Muscle of arm (tissue), 12 donors: ENCODE data around the gene KIRREL3. TPM values are rescaled to one million over a fixed set of nuclear protein-coding genes. Genes with fewer than 3 reads are reported as not detected.

Source experiments
- DNase-seq: peaks from one replicate; pipeline ENCODE4 v3.0.0-alpha.2; 2013
- polyA plus RNA-seq, 12 donors: library from polyadenylated mRNA; unstranded; fragments of 120-200 nt; gene quantifications; one replicate each; pipeline ENCODE4 v1.2.1, GENCODE V29; 2013; ENCODE audit not compliant: insufficient read length in 12 of 12

Gene KIRREL3
- polyA plus RNA-seq, 12 donors, result 0.43 to 2.4 (median 1.0) TPM; not detected in 2

DNA sequence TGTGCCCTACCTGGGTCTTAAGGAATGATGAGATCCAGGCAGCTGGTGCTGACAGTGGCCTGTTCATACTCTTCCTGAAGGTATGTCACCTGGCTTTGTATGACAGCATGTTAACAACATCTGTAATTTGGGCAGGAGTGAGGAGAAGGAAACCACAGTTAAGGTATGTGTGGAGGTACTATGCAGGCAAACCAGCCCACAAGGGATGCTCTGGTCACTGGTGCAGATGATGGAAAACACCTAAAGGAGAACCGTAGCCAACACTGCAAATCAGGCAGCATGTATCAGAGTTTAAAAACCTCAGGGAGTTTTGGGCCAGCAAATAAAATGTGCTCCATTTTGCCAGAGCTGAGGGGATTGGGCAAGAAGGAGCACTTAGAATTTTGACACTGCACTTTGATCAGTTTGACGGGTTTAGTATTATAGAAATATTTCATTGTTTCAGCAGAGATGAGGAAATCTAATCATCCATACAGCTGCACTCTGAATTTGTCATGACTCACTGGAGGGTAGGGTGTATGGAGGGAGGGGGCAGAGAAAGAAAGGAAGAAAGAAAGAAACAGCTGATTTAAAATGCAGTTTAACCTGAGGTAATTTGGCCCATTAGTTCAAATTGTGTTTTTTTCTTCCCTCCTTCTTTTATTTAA, 260.9 kb downstream of the KIRREL3 start:
- no peak for DNase-seq

DNA sequence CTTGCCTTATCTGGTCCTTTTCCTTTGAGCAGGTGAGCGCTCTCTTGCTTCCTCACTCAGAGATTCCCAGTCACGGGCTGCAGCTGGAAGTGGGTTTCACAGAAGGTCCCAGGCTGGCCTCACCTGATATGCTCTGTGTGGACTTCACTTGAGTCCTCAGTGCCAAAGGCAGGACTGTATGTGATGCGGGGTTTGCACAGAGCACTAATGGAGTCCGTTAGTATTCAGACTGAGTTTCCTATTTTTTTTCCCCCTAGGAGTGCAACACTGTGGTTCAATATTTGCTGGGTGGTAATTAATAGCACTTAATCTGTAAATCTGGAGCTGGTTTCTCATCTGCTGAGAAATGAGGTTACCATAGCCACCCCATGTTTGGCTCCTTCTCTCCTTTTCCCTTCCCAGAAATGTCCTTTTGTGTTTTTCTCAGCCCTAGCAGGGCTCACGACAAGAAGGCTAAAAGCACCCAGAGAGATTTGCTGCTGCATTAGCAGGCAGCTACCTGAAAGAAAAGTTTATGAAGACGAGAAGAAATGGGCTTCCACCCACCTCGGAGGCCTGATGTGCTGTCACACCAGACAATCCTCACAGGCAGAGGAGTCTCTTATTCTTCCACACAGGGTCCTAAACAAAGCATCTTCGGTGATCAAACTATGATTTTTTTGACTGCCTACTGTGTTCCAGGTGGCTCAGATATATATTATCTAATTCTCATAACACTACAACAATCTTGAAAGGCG, 262.1 kb downstream of the KIRREL3 start:
- no peak for DNase-seq

DNA sequence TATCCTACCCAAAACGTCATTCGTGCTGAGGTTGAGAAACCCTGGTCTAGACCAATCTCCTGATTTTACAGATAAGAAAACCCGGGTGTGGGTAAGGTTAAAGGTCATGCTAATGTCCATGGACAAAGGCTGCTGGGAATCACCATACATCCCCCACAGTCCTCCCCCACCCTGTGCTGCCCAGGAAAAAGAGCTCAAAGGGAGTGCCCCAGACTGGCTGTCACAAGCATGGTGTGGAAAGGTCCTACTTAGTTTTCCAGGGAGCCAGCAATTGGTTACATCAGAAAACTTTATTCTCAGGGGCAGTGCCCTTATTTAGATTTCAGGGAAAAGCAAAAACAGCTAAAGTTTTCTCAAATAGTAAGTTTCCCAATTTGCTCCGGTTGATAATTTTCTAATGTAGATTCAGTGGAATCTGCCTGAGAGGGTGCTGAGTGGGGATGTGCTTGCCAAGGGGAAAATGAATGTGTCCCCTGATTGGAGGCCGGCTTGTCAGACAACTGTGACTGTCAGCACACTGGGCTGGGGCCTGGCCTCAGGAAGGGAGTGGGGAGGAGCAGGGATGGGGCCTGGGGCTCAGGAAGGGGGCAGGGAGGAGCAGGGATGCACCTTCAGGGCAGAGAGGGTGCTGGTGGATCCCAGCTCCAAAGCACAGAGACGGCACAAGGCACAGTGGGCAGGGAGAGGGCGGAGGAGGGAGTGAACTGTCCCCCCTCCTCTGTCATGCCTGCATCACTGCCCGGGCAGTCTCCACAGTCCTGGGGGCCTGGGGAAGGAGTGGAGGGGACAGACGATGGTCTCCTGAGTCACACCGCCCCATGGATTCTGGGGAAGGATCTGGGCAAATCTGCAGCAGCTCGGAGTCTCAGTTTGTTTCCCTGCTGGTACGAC, 263.6 kb downstream of the KIRREL3 start:
- DNase-seq, result no peak

DNA sequence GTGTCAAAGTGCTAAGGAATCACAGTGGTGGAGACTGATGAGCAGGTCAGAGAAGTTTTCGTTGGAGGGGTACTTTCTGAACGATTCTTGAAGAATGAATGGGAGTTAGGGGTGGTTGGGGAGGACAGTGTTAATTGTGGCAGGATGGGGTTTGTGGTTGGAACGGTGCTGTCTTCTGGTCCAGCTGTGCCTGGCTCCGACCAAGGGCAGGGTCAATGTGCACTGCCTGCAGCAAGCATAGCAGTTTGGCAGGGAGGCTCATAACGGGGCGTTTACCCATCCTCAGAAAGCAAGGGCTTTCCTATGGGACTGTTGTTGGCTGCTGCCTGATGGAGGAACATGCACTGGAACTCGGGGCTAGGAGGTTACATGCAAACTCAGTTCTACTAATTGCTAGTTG, 265.8 kb downstream of the KIRREL3 start:
- no peak for DNase-seq

DNA sequence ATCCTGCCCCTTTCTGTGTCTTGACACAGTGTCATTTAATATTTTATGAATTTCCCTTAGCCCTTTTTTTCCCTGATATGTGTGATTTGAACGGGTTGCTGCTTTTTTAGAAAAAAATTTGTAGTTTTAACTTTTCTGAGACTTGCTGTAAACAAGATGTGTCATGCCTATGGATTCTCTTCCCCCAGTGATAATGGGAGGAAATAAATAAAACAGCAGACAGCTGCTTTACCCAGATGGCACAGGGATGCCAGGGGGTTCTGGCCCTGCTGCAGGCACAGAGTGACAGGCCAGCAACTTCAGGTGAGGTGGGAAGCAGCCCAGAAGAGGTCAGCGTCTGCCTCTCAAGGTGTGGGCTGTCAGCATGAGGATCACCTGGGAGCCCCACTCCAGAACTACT, 266.9 kb downstream of the KIRREL3 start:
- no peak for DNase-seq

DNA sequence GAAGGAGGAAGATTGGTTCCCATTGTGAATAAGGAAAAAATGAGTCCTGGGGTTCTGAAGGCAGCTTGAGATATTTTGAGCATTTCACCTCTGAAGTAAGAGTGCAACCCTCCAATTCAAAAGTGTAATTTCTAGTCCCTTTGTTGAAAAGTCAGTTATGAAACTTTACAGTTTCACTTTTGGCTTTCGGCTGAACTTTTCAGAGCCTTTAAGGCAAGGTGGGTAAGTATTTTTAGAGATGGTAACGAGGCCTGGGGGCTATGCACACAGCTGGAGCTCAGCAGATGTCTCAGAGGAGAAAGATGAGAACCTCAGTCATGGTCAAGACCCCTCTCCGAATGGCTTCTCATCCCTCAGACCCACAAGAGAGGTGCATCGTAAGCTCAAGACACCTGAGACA, 267.6 kb downstream of the KIRREL3 start:
- DNase-seq, result no peak

DNA sequence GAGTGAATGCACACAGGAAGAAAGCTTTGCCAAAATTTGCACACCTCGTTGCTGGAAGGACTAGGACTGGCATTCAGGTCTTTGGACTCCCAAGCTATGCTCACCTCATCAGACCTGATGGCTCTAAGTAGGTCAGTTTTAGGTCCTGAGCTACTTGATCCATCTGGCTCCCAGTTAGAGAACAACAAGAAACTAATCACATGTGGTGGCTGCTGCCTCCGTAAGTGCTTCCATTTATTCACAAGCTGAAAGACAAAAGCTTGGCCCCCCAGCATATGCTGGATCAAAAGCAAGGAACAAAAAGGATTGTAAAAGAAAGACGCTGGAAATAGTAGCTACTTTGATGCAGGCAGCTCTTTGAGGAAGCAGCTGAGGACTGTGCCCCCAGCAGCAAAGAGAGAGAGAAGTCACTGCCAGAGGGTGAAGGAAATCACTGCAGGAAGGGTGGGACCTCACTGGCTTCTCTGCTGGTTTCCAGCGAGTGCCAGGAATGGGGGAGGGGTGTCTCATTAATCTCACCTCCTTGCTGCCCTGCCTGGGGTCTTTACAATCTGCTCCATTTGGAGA, 268.9 kb downstream of the KIRREL3 start:
- no peak for DNase-seq

DNA sequence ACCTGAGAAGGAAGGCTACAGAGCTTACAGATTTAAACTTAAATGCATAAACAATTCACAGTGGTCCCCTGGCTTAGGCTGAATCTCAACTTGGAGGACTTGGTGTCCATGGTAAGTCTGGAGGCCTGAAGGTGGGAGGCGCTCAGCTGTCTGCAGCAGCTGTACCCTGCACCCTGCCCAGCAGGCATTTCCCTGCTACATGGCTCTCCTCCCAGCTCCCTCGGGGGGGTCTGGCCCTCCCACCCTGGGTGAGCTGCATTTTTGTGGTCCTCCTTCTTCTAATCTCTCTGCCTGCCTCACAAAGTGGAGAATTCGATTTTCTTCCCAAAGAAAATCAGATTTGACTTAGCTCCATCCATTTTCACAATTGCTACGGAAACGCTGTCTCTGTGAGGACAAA, 273.2 kb downstream of the KIRREL3 start:
- no peak for DNase-seq

DNA sequence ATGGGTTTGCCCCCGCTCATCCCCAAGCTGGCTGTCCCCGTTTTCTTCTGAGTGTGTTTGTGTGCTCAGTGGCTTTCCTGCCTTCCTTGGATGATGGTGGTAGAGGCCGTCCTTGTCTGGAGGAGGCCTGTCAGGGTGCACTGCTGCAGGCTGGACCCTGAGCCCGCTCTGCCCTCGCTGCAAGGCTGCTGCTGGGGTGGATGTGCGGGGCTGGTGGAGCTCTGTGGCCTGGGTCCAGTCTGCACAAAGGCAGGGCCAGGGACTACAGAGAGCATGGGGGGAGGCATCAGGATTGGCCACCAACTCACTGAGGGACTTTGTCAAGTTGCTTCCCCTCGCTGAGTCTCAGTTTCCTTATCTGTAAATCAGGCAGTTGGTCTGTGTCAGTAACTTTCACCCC, 275.0 kb downstream of the KIRREL3 start:
- no peak for DNase-seq

DNA sequence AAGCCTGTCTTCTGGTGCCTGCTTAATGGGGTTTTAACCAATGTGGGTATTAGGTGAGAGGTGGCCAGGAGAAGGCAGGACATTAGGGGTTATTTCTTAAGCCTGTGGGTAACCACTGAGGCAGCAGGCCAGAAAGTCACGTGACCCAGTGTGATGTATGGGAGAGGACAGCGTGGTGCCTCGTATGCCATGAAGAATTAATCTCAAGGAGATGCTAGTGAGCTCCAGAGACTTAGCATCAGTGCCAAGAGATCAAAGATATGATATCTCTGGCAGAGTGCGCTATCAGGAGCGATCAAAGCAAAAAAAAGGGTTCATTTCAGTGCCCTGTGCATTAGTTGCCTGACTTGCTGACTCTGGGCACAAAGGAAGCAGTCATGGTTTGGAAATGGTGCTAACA, 275.5 kb downstream of the KIRREL3 start:
- DNase-seq, result no peak

DNA sequence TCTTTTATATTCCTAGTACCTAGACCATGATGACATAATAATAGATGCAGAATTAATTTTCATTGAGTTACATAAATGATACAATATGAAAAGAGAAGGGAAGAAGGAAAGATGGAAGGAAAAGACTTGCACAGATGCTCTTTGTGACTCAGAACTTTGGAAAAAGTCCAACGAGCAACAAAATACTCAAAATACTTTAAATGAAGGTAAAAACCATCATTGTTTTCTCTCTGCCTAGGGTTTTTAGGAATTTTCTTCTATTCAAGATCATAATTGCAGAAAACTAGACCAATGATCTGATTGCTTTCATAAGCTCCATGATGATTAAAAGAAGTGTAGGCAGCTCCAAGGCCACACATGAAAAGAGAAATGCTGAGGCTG, 276.9 kb downstream of the KIRREL3 start:
- no peak for DNase-seq

DNA sequence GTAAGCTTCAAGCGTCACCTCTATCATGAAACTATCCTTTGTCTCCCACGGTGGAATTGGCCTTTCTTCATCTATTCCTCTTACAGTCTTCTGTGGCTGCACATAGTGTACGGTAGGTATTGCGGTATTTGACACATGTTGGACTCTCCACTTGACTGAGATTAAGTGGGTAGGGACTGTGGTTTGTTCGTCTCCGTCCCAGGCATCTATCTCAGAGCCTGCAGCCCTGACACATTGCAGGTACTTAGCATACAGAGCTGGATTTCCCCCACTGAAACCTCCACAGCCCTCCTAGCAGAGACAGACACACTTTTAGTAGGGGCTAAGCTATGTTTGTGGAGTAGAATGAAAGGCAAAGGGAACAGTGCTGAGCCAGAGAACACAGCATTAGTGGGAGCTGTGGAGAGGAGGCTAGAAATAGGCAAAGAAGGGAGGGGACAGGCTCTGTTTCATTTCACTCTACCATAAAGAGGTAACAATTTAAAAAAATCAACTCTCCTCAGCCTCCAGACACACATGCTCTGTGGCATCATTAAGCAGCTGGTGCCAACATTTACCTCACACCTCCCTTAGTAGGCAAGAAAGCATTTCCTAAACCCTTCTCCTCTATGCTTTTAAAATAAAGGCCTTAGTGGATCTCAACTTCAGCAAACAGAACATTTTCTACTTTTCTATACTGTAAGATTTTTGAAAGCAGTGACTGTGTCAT, 277.5 kb downstream of the KIRREL3 start:
- no peak for DNase-seq

DNA sequence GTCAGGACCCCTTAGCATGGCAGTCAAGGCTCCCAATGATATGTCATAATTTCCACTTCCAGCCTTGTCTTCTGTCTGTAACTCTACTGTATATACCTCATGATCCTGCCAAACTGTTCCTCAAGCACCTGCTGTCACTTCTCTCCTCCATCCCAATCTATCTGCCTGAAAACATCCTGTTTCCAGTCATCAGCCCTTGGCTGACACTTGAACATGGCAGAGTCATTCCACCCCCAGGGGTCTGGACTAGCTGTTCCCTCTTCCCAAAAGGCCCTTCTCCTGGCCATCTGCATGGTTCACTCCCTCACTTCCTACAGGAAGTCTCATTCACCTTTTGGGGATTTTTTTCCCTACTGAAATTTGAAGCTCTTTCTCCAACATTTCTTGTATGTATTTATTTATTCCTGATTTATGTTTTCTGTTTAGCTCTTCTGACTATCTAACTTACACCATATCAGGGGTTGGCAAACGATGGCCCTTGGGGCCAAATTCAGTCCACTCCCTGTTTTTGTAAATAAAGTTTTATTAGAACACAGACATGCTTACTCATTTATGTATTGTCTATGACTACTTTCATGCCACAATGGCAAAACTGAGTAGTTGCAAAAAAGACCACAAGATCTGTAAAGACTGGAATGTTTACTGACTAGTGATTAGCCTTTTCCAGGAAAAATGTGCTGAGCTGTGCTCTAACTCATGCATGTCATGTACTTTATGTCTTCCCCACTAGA, 278.4 kb downstream of the KIRREL3 start:
- no peak for DNase-seq

DNA sequence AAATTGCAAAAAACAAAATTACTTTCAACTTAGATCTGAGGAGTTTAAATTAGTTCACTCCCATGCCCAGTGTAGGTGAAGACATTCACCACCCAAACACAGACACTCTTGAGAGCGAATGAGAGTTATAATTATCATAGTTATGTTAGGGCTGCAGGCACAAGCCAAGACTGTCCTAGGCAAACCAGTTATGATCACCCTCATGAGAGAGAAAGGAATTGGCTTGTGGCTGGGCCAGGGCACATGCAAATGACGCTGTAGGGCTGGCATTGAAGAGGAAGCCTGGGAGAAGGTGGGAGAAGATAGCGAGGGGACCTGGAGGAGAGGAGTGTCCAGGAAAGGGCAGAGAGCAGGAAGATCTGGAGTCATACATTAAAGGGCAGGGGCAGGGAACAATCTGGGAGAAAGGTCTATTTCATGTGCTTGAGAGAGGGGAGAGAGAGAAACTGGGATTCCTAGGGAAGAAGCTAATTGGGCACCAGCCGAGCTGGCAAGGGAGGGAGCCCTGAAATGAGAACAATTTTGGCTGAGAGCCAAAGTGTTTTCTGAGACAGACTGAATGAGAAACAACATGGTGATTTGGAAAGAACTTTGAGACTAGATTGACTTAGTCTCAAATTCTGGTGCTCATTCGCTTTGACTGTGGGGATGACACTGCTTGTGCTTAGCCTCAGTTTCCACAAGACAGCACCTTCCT, 279.9 kb downstream of the KIRREL3 start:
- no peak for DNase-seq

DNA sequence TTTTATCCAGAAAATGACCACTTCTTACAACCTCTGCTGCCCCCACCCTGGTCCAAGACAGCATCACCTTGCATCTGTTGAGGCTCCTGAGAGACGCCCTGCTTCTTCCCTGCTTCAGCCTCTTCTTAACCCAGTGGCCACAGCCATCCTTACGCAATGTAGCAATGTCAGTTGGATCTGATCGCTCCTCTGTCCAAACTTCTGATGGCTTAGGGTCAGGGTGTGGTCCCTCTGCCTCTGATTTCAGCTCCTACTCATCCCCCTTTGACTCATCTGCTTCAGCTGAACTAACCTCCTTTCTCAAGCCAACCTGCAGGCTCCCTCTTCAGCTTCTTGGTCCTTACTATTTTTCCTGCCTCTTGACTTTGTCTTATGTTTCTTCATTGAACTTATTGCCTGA, 280.8 kb downstream of the KIRREL3 start:
- no peak for DNase-seq

DNA sequence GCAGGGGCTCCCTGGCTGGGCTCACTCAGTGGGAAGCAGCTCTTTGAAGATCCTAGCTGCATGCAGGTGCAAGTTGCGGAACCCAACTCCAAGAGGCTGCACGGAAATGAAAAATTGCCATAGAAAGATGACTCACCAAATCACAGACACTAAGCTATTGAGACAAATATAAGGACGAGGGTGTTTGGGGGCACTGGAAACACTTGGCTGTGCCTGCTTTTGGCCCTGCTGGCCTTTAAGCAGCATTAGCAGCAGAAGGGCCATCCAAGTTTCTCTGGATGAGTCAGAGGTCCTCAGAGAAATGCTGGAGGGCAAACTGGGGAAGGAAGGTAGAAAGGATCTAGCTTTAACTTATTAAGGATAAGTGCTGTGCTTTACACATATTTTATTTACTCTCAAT, 282.3 kb downstream of the KIRREL3 start:
- no peak for DNase-seq

DNA sequence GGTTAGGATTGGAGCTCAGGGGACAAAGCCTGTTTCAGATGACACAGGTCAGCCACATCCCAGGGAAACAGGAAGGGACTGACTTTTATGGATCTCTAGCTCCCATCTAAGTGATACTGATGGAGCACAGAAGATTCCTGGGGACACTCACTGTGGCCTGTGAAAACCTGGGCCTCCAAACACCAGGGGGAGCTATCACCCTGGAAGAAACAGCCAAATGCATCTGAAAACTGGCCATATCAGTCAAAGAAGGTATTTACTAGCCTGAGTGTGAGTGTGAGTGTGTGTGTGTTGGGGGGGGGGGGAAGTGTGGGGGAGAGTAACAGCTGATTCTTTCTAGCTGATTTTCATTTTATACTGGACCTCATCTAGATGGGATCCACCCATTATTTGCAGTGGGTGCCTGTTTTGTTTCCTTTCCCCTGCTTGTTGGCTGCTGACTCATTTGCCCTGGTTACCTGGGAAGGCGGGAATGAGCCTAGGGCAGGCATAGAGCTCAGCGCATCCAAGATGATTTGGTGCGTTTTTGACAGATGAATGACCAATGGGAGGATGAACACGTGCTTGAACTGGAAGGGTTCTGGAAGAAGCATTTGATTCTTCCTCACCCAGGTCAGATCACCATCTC, 284.0 kb downstream of the KIRREL3 start:
- peak; percentile 27 for DNase-seq

DNA sequence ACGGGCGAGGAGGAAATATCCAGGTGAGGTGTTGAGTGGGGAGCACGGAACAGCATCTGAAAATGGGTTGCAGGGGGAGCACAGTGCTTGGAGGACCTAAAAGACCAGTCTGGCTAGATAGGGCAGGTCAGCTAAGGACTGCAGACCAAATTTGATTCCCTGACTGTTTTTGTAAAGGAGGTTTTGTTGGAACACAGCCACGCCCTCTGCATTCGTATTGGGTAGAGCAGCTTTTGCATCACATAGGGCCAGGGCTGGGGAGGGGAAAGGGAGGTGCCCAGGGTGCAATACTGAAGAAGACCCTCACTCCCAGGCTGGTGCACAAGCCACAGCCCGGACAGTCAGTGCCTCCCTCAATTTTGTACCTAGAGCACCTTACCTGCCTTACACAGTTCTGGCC, 286.8 kb downstream of the KIRREL3 start:
- no peak for DNase-seq

DNA sequence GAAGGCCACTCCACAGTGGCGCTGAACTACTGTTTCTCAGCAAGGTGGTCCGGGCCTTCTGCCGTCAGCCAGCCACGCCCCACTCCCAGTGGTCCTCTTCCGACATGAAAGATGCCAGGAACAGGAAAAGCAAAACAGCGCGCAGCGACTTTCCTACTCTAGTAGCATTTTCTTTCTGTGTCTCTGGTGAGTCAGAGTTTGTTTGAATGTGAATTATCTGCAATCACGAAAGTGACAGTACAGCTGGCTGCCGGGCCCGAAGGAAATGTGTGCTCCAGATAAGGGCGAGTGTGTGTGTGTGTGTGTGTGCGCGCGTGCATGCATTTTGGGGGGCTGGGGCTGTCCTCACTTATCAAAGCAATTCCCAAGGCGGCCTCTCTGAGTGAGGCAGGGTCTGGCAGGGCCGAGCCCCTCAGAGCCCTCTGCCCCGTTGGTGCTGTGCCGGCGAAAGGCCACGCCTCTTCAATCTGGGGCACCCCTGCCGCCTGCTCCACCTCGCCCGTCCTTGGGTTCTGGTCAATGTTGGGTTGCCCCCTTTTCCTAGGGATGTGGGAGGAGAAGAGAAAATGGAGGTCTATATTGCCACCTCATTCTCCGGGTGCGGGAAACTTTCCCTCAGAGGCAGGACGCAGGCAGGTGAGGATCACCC, 288.5 kb downstream of the KIRREL3 start:
- no peak for DNase-seq
